ENCODE data around the gene RNASE8.
A peak's percentile ranks its signal among the peaks of the same experiment; 100 is the strongest.

RNASE8 gene

GRCh38 chr14:21105095-21105494 lies 47.5 kb downstream of the RNASE8 start:
- DNase-seq (ENCODE audit: low read depth in 2 of 2), result no peak

- no peak for DNase-seq (ENCODE audit: low read depth in 2 of 2)
These were observed 48.5 kb downstream of the RNASE8 start for GRCh38 chr14:21106176-21106497.

GRCh38 chr14:21106498-21107282 lies 49.1 kb downstream of the RNASE8 start:
- DNase-seq (ENCODE audit: low read depth in 2 of 2), result peak; percentile 62 to 67

- DNase-seq (ENCODE audit: low read depth in 2 of 2), result no peak
These were observed 49.7 kb downstream of the RNASE8 start for GRCh38 chr14:21107283-21107800.
